IMR-90 (cell line): ENCODE data around the gene KRT73.

Experiments used
- BHLHE40 ChIP-seq: fragments of 150-350 bp; IDR thresholded peaks from 2 replicates; pipeline ENCODE4 v1.6.1; 2016; ENCODE audit warnings: mild to moderate bottlenecking, low read depth, low read length
- CEBPB ChIP-seq: IDR thresholded peaks from 2 replicates; pipeline ENCODE4 v1.6.1; 2012; ENCODE audit warnings: low read depth, low read length, improper control_type of control experiment
- MXI1 ChIP-seq: IDR thresholded peaks from 2 replicates; pipeline ENCODE4 v1.6.1; 2012; ENCODE audit warnings: low read depth, mild to moderate bottlenecking, low read length, moderate library complexity, borderline replicate concordance
- NFE2L2 ChIP-seq: fragments of 150-350 bp; IDR thresholded peaks from 2 replicates; pipeline ENCODE4 v1.6.1; 2016; ENCODE audit warnings: low read depth, mild to moderate bottlenecking, low read length
- POLR2A ChIP-seq: IDR thresholded peaks from 2 replicates; pipeline ENCODE4 v1.6.1; 2012; ENCODE audit warnings: mild to moderate bottlenecking, low read depth, low read length
- TF ChIP-seq, protein P1 (sequence below): conservative IDR thresholded peaks from 2 replicates; pipeline ENCODE4 v1.5.1; 2012; ENCODE audit warnings: mild to moderate bottlenecking, low read depth, low read length, improper control_type of control experiment
- TF ChIP-seq, protein P2 (sequence below): fragments of 150-350 bp; IDR thresholded peaks from 2 replicates; pipeline ENCODE4 v1.6.1; 2016; ENCODE audit warnings: low read depth, mild to moderate bottlenecking, low read length, moderate library complexity, borderline replicate concordance

GRCh38 chr12:52632656-52633055 lies 14.3 kb upstream of the KRT73 start:
- TF ChIP-seq, protein P1, sequence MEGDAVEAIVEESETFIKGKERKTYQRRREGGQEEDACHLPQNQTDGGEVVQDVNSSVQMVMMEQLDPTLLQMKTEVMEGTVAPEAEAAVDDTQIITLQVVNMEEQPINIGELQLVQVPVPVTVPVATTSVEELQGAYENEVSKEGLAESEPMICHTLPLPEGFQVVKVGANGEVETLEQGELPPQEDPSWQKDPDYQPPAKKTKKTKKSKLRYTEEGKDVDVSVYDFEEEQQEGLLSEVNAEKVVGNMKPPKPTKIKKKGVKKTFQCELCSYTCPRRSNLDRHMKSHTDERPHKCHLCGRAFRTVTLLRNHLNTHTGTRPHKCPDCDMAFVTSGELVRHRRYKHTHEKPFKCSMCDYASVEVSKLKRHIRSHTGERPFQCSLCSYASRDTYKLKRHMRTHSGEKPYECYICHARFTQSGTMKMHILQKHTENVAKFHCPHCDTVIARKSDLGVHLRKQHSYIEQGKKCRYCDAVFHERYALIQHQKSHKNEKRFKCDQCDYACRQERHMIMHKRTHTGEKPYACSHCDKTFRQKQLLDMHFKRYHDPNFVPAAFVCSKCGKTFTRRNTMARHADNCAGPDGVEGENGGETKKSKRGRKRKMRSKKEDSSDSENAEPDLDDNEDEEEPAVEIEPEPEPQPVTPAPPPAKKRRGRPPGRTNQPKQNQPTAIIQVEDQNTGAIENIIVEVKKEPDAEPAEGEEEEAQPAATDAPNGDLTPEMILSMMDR = no peak
- TF ChIP-seq POLR2A = no peak
- TF ChIP-seq MXI1 = no peak
- TF ChIP-seq CEBPB = no peak
- TF ChIP-seq, protein P2, sequence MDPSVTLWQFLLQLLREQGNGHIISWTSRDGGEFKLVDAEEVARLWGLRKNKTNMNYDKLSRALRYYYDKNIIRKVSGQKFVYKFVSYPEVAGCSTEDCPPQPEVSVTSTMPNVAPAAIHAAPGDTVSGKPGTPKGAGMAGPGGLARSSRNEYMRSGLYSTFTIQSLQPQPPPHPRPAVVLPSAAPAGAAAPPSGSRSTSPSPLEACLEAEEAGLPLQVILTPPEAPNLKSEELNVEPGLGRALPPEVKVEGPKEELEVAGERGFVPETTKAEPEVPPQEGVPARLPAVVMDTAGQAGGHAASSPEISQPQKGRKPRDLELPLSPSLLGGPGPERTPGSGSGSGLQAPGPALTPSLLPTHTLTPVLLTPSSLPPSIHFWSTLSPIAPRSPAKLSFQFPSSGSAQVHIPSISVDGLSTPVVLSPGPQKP = no peak
- TF ChIP-seq NFE2L2 = no peak
- TF ChIP-seq BHLHE40 = no peak
